Ishikawa (cell line): ENCODE measurements around the gene IPO13.

Source experiments
- CREB1 ChIP-seq: IDR thresholded peaks from 2 replicates; pipeline ENCODE4 v1.6.1; 2012; ENCODE audit warnings: low read depth
- EGR1 ChIP-seq: IDR thresholded peaks from 2 replicates; pipeline ENCODE4 v1.6.1; 2012
- FOXM1 ChIP-seq: IDR thresholded peaks from 2 replicates; pipeline ENCODE4 v1.6.1; 2012; ENCODE audit warnings: low read depth, borderline replicate concordance
- RAD21 ChIP-seq: IDR thresholded peaks from 2 replicates; pipeline ENCODE4 v1.6.1; 2012; ENCODE audit warnings: low read depth
- TAF1 ChIP-seq: IDR thresholded peaks from 2 replicates; pipeline ENCODE4 v1.6.1; 2012; ENCODE audit warnings: low read depth, mild to moderate bottlenecking
- YY1 ChIP-seq: IDR thresholded peaks from 2 replicates; pipeline ENCODE4 v1.6.1; 2012; ENCODE audit warnings: low read depth
- TF ChIP-seq, protein P1 (sequence below): IDR thresholded peaks from 2 replicates; pipeline ENCODE4 v1.6.1; 2012; ENCODE audit warnings: low read depth, mild to moderate bottlenecking
- TF ChIP-seq, protein P2 (sequence below): IDR thresholded peaks from 2 replicates; pipeline ENCODE4 v1.6.1; 2012

DNA sequence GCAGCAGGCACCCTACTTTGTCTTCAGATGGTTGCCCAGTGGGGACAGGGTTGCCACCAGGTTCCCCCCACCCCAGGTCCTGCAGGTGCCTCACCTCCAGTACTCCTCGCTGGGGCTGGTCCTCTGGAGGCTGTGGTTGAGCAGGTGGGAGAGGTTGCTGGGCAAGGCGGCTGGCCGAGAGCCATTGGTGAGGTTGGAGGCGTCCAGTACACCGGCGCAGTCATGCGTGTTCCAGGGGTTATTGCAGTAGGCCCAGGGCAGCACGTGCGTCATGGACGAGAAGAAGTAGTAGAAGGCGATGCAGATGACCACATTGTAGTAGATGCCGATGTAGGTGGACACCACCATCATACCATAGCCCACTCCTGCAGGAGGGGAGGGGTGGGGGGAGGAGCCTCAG lies 61.5 kb downstream of the IPO13 start:
- TF ChIP-seq YY1 (no peak), RAD21 (no peak), EGR1 (no peak), TAF1 (no peak), FOXM1 (no peak), CREB1 (no peak)
- TF ChIP-seq, protein P1, sequence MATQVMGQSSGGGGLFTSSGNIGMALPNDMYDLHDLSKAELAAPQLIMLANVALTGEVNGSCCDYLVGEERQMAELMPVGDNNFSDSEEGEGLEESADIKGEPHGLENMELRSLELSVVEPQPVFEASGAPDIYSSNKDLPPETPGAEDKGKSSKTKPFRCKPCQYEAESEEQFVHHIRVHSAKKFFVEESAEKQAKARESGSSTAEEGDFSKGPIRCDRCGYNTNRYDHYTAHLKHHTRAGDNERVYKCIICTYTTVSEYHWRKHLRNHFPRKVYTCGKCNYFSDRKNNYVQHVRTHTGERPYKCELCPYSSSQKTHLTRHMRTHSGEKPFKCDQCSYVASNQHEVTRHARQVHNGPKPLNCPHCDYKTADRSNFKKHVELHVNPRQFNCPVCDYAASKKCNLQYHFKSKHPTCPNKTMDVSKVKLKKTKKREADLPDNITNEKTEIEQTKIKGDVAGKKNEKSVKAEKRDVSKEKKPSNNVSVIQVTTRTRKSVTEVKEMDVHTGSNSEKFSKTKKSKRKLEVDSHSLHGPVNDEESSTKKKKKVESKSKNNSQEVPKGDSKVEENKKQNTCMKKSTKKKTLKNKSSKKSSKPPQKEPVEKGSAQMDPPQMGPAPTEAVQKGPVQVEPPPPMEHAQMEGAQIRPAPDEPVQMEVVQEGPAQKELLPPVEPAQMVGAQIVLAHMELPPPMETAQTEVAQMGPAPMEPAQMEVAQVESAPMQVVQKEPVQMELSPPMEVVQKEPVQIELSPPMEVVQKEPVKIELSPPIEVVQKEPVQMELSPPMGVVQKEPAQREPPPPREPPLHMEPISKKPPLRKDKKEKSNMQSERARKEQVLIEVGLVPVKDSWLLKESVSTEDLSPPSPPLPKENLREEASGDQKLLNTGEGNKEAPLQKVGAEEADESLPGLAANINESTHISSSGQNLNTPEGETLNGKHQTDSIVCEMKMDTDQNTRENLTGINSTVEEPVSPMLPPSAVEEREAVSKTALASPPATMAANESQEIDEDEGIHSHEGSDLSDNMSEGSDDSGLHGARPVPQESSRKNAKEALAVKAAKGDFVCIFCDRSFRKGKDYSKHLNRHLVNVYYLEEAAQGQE, result no peak
- TF ChIP-seq, protein P2, sequence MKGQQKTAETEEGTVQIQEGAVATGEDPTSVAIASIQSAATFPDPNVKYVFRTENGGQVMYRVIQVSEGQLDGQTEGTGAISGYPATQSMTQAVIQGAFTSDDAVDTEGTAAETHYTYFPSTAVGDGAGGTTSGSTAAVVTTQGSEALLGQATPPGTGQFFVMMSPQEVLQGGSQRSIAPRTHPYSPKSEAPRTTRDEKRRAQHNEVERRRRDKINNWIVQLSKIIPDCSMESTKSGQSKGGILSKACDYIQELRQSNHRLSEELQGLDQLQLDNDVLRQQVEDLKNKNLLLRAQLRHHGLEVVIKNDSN, result no peak
